PC-3 (cell line): ENCODE measurements around the gene TPRG1. TPM values are rescaled to one million over a fixed set of nuclear protein-coding genes. Genes with fewer than 3 reads are reported as not detected.

Experiments used
- ATAC-seq: fragments of 200-7000 bp; cut with Tn5 transposase; 2 replicates; pipeline ENCODE4 v1.9.1; 2020; ENCODE audit warnings: mild to moderate bottlenecking, moderate library complexity
- BruUV-seq: library from RNA; stranded (reverse); fragments of 400-500 nt; replicated peaks from 2 replicates; lab custom pipeline; 2021; lab: Mats Ljungman, UMichigan
- CTCF ChIA-PET: fragments of 300-600 bp; sonication (Branson Sonifier 250); formaldehyde crosslinking; loops from one replicate; lab custom pipeline; 2022; ENCODE audit warnings: antibody characterized with exemption; lab: Charles Lee
- POLR2A ChIA-PET: fragments of 300-600 bp; sonication (Branson Sonifier 250); formaldehyde crosslinking; loops from one replicate; lab custom pipeline; 2022; ENCODE audit warnings: antibody characterized with exemption; ENCODE audit not compliant: unreplicated experiment; lab: Charles Lee
- DNase-seq: peaks from one replicate; pipeline ENCODE4 v3.0.0-alpha.2; 2015
- H2AFZ ChIP-seq: fragments of 300-600 bp; sonication (generic); 2 replicates; pipeline ENCODE4 v1.6.0; 2016; ENCODE audit warnings: antibody characterized with exemption, low read length
- H3F3A ChIP-seq: fragments of 300-600 bp; sonication (generic); one replicate; pipeline ENCODE4 v1.6.0; 2017; ENCODE audit warnings: antibody characterized with exemption, low read length, control low read depth, mild to moderate bottlenecking; ENCODE audit not compliant: unreplicated experiment
- H3K27ac ChIP-seq: fragments of 300-600 bp; sonication (generic); 2 replicates; pipeline ENCODE4 v1.5.1; 2016; ENCODE audit warnings: mild to moderate bottlenecking, low read length
- H3K27me3 ChIP-seq: fragments of 300-600 bp; sonication (generic); 2 replicates; pipeline ENCODE4 v1.6.1; 2016; ENCODE audit warnings: low read length, mixed read lengths
- H3K36me3 ChIP-seq: fragments of 300-600 bp; sonication (generic); 2 replicates; pipeline ENCODE4 v1.6.1; 2016; ENCODE audit warnings: low read depth, mixed run types, low read length, mixed read lengths
- H3K4me1 ChIP-seq: fragments of 300-600 bp; sonication (generic); 2 replicates; pipeline ENCODE4 v1.5.1; 2016; ENCODE audit warnings: low read length; ENCODE audit not compliant: insufficient read depth
- H3K4me2 ChIP-seq: fragments of 300-600 bp; sonication (generic); 2 replicates; pipeline ENCODE4 v1.6.0; 2016; ENCODE audit warnings: low read length
- H3K4me3 ChIP-seq: fragments of 300-600 bp; sonication (generic); 2 replicates; pipeline ENCODE4 v1.5.1; 2016; ENCODE audit warnings: mild to moderate bottlenecking, low read length, mixed read lengths
- H3K79me2 ChIP-seq: fragments of 300-600 bp; sonication (generic); 2 replicates; pipeline ENCODE4 v1.6.1; 2017; ENCODE audit warnings: low read length, mixed read lengths
- H3K9ac ChIP-seq: fragments of 300-600 bp; sonication (generic); 2 replicates; pipeline ENCODE4 v1.6.0; 2016; ENCODE audit warnings: mild to moderate bottlenecking, low read length
- H3K9me2 ChIP-seq: fragments of 300-600 bp; sonication (generic); replicated peaks from 2 replicates; pipeline ENCODE4 v1.6.1; 2016; ENCODE audit warnings: mixed run types, low read length, mixed read lengths
- H3K9me3 ChIP-seq: fragments of 300-600 bp; sonication (generic); 2 replicates; pipeline ENCODE4 v1.6.1; 2016; ENCODE audit warnings: low read length, mixed read lengths
- H4K20me1 ChIP-seq: fragments of 300-600 bp; sonication (generic); 2 replicates; pipeline ENCODE4 v1.6.1; 2016; ENCODE audit warnings: low read length, mixed read lengths
- EZH2 ChIP-seq: fragments of 300-600 bp; sonication (generic); IDR thresholded peaks from one replicate; pipeline ENCODE4 v1.6.1; 2017; ENCODE audit warnings: antibody characterized with exemption, mild to moderate bottlenecking, low read length; ENCODE audit not compliant: unreplicated experiment
- EZH2phosphoT487 ChIP-seq: fragments of 300-600 bp; sonication (generic); IDR thresholded peaks from 2 replicates; pipeline ENCODE4 v1.6.1; 2018; ENCODE audit warnings: mild to moderate bottlenecking, antibody characterized with exemption, low read length, borderline replicate concordance
- intact Hi-C: fragments of 100-400 bp; cut with micrococcal nuclease; formaldehyde crosslinking; loops from 2 replicates; pipeline ENCODE4 v1.9.0; 2023
- total RNA-seq: library from RNA; depleted of rRNA; stranded (reverse); fragments of >200 nt; gene quantifications from 2 replicates; pipeline ENCODE4 v1.2.3, GENCODE V29; 2014
- TF ChIP-seq, protein P1 (sequence below): fragments of 300-600 bp; sonication (generic); conservative IDR thresholded peaks from 2 replicates; pipeline ENCODE4 v1.5.1; 2017; ENCODE audit warnings: antibody characterized with exemption, low read depth, mild to moderate bottlenecking, low read length

TPRG1 gene
- total RNA-seq, 1 experiment from 2014 or later: 1.2 TPM

DNA sequence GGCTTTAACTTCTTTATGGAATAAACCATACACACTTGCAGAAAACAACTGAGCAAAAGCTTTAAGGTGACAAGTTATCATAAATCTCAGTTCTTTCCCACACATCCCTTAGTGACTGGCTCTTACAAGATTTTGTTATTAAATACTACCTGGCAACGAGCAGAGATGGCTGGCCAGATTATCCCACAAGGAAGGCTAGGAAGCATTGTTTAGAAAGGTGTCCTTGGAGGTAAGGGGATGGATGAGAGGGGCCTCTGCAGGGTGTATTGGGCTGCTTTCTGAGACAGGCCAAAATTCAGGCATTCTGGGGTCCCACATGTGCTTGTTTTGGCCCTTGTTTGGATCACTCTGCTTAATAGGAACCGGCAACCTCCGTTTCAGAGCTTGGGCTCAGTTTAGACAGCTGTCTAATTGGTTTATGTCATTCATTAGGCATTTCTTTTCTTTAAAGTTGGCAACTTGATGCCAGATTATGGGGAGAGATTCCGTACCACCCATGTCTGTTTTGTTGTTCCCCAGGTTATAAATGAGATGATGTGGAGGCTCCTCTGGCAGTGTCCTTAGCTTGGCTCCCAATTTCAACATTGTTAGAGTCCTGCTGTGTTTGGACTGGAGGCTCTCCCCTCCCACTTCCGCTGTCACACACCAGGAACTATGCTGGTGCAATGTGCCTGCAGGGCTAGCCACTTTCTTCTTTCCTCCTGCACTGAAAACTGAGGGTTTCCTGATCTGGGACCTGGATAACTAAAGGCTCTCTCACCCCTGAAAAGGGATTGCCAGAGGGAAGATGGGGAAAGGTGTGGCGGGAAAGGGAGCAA is 121.1 kb downstream of the TPRG1 start:
- no peak for TF ChIP-seq EZH2
- TF ChIP-seq, protein P1, sequence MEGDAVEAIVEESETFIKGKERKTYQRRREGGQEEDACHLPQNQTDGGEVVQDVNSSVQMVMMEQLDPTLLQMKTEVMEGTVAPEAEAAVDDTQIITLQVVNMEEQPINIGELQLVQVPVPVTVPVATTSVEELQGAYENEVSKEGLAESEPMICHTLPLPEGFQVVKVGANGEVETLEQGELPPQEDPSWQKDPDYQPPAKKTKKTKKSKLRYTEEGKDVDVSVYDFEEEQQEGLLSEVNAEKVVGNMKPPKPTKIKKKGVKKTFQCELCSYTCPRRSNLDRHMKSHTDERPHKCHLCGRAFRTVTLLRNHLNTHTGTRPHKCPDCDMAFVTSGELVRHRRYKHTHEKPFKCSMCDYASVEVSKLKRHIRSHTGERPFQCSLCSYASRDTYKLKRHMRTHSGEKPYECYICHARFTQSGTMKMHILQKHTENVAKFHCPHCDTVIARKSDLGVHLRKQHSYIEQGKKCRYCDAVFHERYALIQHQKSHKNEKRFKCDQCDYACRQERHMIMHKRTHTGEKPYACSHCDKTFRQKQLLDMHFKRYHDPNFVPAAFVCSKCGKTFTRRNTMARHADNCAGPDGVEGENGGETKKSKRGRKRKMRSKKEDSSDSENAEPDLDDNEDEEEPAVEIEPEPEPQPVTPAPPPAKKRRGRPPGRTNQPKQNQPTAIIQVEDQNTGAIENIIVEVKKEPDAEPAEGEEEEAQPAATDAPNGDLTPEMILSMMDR: no peak
- TF ChIP-seq EZH2phosphoT487: no peak
- H4K20me1 ChIP-seq: no peaks in the 10 kb centered on the region
- no peaks in the 10 kb centered on the region for H3K79me2 ChIP-seq
- no peak overlapping the region for H3K9ac ChIP-seq
- peaks cover 28% of the 10 kb centered on the region for H3K4me1 ChIP-seq
- H3K27me3 ChIP-seq: no peaks in the 10 kb centered on the region
- BruUV-seq: no TSS peak
- H3F3A ChIP-seq: no peaks in the 10 kb centered on the region
- ATAC-seq: peak; percentile 22; the same call in 1 of the 2 replicates
- no peaks in the 10 kb centered on the region for H3K9me3 ChIP-seq
- POLR2A ChIA-PET: no interaction called here
- H3K4me3 ChIP-seq: no peak overlapping the region
- CTCF ChIA-PET: interaction anchor here (0.9 kb wide), 1 partner anchor 20 kb away, joined by 3 read pairs; no protein-coding TSS in a partner anchor
- DNase-seq: peak; percentile 36
- no peaks in the 10 kb centered on the region for H3K36me3 ChIP-seq
- H3K27ac ChIP-seq: no peak overlapping the region
- peak overlapping the region; percentile 37 for H2AFZ ChIP-seq
- intact Hi-C loops: no loop called here
- no peak overlapping the region for H3K4me2 ChIP-seq
- no peaks in the 10 kb centered on the region for H3K9me2 ChIP-seq

- intact Hi-C loops: no loop called here
- H3K27me3 ChIP-seq: no peaks in the 10 kb centered on the region
- CTCF ChIA-PET: no interaction called here
- no peak overlapping the region for H3K27ac ChIP-seq
- no TSS peak for BruUV-seq
- no peak for DNase-seq
- H3F3A ChIP-seq: no peaks in the 10 kb centered on the region
- H3K4me2 ChIP-seq: no peak overlapping the region
- TF ChIP-seq, protein P1: no peak
- TF ChIP-seq EZH2phosphoT487 (no peak), EZH2 (no peak)
- POLR2A ChIA-PET: no interaction called here
- H3K79me2 ChIP-seq: no peaks in the 10 kb centered on the region
- H3K4me3 ChIP-seq: no peak overlapping the region
- H4K20me1 ChIP-seq: no peaks in the 10 kb centered on the region
- no peak overlapping the region for H2AFZ ChIP-seq
- no peaks in the 10 kb centered on the region for H3K36me3 ChIP-seq
- H3K9me2 ChIP-seq: no peaks in the 10 kb centered on the region
- no peaks in the 10 kb centered on the region for H3K9me3 ChIP-seq
- no peak for ATAC-seq
- H3K9ac ChIP-seq: no peak overlapping the region
- H3K4me1 ChIP-seq: peaks cover 42% of the 10 kb centered on the region
Measured at GRCh38 chr3:189294649-189295048, 122.9 kb downstream of the TPRG1 start.

GRCh38 chr3:189295089-189295488 is 123.3 kb downstream of the TPRG1 start:
- Histone ChIP-seq H3K9ac (no peak overlapping the region), H3K36me3 (no peaks in the 10 kb centered on the region), H3K4me1 (peaks cover 42% of the 10 kb centered on the region), H3F3A (no peaks in the 10 kb centered on the region), H3K27ac (no peak overlapping the region), H4K20me1 (no peaks in the 10 kb centered on the region), H2AFZ (no peak overlapping the region), H3K4me3 (no peak overlapping the region), H3K9me3 (no peaks in the 10 kb centered on the region), H3K9me2 (no peaks in the 10 kb centered on the region), H3K27me3 (no peaks in the 10 kb centered on the region), H3K79me2 (no peaks in the 10 kb centered on the region), H3K4me2 (no peak overlapping the region)
- intact Hi-C loops: no loop called here
- TF ChIP-seq EZH2phosphoT487: no peak
- TF ChIP-seq, protein P1: no peak
- TF ChIP-seq EZH2: no peak
- no TSS peak for BruUV-seq
- no peak for ATAC-seq
- POLR2A ChIA-PET: no interaction called here
- no peak for DNase-seq
- CTCF ChIA-PET: no interaction called here
